T-helper 2 cell treated with Interferon-gamma antibody and Interleukin-4, amounts not matched to agents 5 μg/mL and 100 μg/mL, for 36 hours (primary cell): ENCODE results near the gene VSIG1.

Source experiments
- DNase-seq: peaks from one replicate; pipeline ENCODE4 v3.0.0; 2021; ENCODE audit warnings: low spot score
- H3K27ac Mint-ChIP-seq: one replicate; pipeline ENCODE4 v1.8.0; 2021; ENCODE audit warnings: mild to moderate bottlenecking, mixed read lengths
- H3K27me3 Mint-ChIP-seq: one replicate; pipeline ENCODE4 v1.8.0; 2021; ENCODE audit warnings: low read depth, mixed read lengths
- H3K36me3 Mint-ChIP-seq: one replicate; pipeline ENCODE4 v1.8.0; 2021; ENCODE audit warnings: low read depth, mixed read lengths
- H3K4me1 Mint-ChIP-seq: one replicate; pipeline ENCODE4 v1.8.0; 2021; ENCODE audit warnings: low read depth, mixed read lengths
- H3K4me3 Mint-ChIP-seq: one replicate; pipeline ENCODE4 v1.8.0; 2022; ENCODE audit warnings: mild to moderate bottlenecking, moderate library complexity, mixed read lengths
- H3K9me3 Mint-ChIP-seq: one replicate; pipeline ENCODE4 v1.8.0; 2021; ENCODE audit warnings: mixed read lengths

The VSIG1 gene

DNA sequence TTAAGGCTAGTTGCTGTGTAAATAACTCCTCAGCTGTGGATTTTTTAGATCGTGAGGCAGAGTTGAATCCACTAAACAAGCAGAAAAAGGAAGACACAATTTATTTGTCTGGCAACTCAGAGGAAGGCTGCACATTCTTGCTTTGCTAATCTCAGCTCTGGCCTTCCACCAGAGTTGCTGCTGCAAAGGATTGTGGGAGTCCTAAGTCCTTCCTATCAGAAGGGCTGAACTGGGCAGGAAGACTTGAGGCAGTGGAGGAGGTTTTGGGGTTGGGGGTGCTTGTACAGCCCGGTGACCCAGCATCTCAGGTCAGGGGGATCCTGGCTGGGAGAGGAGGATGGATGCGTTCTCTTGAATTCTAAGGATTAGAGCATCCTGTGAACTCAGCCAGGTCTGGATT, 11.0 kb upstream of the VSIG1 start:
- Mint-ChIP-seq H3K36me3 (no peaks in the 10 kb centered on the region), H3K27me3 (no peaks in the 10 kb centered on the region), H3K4me3 (no peak overlapping the region), H3K27ac (no peak overlapping the region), H3K9me3 (no peaks in the 10 kb centered on the region), H3K4me1 (no peaks in the 10 kb centered on the region)
- DNase-seq: no peak

DNA sequence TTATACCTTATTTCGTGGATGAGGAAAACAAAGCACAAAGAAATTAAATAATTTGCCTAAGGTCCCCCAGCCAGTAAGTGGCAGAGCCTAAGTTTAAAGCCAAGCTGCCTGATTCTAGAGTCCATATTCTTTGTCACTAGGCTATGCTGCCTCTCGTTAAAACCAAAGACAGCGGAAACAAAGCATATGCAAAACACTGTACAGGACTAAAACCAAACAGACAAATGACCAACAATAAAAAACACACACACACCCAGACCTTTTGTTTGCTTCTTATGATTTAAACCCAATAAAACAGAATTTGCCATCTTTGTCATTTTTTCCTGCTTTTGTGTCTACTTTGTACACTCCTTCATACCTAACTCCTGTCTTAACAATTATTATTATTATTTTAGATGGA, 10.1 kb upstream of the VSIG1 start:
- Mint-ChIP-seq H3K36me3 (no peaks in the 10 kb centered on the region), H3K27ac (no peak overlapping the region), H3K9me3 (no peaks in the 10 kb centered on the region), H3K4me3 (no peak overlapping the region), H3K4me1 (no peaks in the 10 kb centered on the region), H3K27me3 (no peaks in the 10 kb centered on the region)
- DNase-seq: no peak

DNA sequence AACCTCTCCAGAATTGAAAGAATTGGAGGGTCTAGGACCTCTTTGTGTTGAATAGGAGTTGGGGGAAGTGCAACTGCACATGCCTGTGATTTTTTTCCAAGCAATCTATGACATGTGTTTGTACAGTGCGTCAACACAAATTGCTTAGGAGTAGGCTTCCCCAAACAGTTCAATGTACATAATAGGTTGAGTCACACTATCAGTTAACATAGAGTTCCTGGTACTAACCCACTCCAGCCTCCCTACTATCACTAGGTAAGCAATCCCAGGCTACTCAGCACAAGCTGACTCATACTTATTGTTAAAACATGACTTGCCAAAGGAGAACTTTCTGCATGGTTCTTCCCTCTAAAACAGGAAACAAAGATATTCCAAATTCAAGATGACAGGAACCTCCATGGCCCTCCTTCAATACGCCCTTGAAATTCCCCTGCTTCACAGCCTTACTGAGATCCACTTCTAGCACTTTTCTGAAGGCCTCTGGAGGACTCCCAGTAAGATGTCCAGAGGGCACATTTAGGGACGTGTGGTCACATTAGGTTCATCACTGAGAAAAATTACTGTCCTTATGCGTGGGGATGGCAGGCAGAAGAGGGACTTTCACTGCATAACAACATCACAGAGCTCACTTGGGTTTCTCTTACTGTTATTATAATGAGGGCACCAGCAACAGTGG, 8.4 kb upstream of the VSIG1 start:
- Mint-ChIP-seq H3K4me3 (no peak overlapping the region), H3K9me3 (no peaks in the 10 kb centered on the region), H3K27ac (no peak overlapping the region), H3K27me3 (peaks cover 2% of the 10 kb centered on the region), H3K4me1 (no peaks in the 10 kb centered on the region), H3K36me3 (no peaks in the 10 kb centered on the region)
- DNase-seq: no peak

DNA sequence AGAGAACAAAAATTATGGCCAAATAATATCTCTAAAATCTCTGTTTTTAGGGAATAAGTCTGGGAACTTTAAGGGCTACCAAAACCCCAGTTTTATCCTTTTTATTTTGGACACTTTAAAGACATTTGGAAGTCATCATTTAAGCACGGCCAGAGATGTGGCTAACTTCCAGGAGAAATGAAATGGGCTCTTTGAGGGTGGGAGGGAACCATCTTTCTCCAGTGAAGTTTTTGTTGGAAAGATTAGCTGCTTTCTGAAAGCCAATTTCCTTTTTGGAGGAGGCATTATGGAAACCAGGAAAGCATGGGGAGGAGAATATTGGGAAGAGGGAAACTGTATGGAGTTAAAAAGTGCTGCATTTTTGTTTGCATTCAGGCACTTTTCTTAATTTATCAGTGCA, 4.8 kb downstream of the VSIG1 start:
- H3K27me3 Mint-ChIP-seq: peaks cover 5% of the 10 kb centered on the region
- H3K9me3 Mint-ChIP-seq: no peaks in the 10 kb centered on the region
- H3K27ac Mint-ChIP-seq: no peak overlapping the region
- H3K4me3 Mint-ChIP-seq: no peak overlapping the region
- no peak for DNase-seq
- H3K36me3 Mint-ChIP-seq: no peaks in the 10 kb centered on the region
- H3K4me1 Mint-ChIP-seq: peaks cover 3% of the 10 kb centered on the region

DNA sequence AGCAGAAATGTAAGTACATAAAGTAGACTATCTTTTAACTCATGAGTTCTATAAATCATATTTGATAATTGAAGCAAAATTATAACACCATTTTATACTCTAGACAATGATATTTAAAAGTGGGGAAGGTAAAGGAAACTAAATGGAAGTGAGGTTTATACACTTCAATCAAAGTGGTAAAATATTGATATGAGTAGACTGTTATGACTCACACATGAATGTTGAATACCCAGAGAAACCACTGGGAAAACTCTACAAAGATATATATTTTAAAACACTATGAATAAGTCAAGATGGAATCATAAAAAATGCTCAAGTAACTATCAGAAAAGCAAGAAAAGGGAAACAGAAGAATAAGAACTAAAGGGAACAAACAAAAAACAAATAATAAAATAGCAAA, 8.4 kb downstream of the VSIG1 start:
- Mint-ChIP-seq H3K27ac (no peak overlapping the region), H3K27me3 (peaks cover 15% of the 10 kb centered on the region), H3K4me1 (peaks cover 3% of the 10 kb centered on the region), H3K4me3 (no peak overlapping the region), H3K36me3 (no peaks in the 10 kb centered on the region), H3K9me3 (no peaks in the 10 kb centered on the region)
- DNase-seq: no peak

DNA sequence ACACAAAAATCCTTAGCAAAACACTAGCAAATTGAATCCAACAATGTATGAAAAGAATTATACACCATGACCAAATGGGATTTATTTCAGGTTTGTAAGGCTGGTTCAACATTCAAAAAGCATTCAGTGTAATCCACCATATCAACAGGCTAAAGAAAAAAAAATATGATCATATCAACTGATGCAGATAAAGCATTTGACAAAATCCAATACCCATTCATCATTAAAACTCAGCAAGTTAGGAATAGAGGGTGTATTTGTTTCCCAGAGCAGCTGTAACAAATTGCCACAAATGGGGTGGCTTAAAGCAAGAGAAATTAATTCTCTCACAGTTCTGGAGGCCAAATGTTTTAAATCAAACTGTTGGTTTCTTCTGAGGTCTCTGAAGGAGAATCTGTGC, 10.7 kb downstream of the VSIG1 start:
- H3K27ac Mint-ChIP-seq: no peak overlapping the region
- H3K4me1 Mint-ChIP-seq: peaks cover 3% of the 10 kb centered on the region
- H3K27me3 Mint-ChIP-seq: peaks cover 19% of the 10 kb centered on the region
- DNase-seq: no peak
- H3K9me3 Mint-ChIP-seq: no peaks in the 10 kb centered on the region
- no peaks in the 10 kb centered on the region for H3K36me3 Mint-ChIP-seq
- no peak overlapping the region for H3K4me3 Mint-ChIP-seq

DNA sequence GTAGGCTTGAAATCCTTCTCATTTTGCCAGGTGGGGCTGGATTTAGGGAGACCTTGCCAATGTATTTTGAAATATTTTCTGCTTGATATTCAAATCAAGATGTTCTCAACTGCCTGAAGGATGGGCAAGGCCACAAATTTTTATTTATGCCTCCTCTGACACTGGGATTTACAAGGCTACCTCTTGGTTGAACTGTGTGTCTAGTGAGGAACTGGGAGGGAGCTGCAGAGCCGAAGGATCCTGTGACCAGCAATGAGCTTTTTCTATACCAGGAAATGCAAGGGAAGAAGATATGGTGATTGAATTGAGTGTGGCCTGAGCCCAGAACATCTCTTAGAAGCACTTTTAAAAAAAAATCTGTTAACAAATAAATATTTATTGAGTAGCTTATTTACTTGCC, 14.9 kb downstream of the VSIG1 start:
- H3K4me1 Mint-ChIP-seq: no peaks in the 10 kb centered on the region
- H3K9me3 Mint-ChIP-seq: no peaks in the 10 kb centered on the region
- peaks cover 16% of the 10 kb centered on the region for H3K27me3 Mint-ChIP-seq
- no peak for DNase-seq
- no peaks in the 10 kb centered on the region for H3K36me3 Mint-ChIP-seq
- H3K27ac Mint-ChIP-seq: no peak overlapping the region
- H3K4me3 Mint-ChIP-seq: no peak overlapping the region

DNA sequence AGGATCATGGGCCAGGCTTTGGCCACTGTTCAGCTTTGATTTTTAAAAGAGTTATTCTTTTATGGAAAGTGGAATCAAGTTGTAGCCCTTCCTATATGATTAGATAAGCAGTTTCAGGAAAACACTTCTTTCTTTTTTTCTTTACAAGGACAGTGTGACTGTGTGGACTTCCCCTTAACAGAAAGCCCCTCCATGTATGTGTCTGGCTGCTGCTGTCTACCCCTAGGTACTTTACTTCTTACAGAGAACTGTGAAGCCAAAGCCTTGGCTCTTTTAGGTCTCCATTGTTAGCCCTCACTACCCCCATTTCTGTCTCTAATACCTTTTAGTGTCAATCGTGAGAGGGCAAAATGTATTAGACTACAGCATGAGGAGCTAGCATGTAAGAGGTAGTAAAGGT, 19.1 kb downstream of the VSIG1 start:
- peaks cover 9% of the 10 kb centered on the region for H3K27me3 Mint-ChIP-seq
- no peak for DNase-seq
- no peaks in the 10 kb centered on the region for H3K4me1 Mint-ChIP-seq
- no peak overlapping the region for H3K27ac Mint-ChIP-seq
- no peaks in the 10 kb centered on the region for H3K36me3 Mint-ChIP-seq
- H3K4me3 Mint-ChIP-seq: no peak overlapping the region
- H3K9me3 Mint-ChIP-seq: no peaks in the 10 kb centered on the region

DNA sequence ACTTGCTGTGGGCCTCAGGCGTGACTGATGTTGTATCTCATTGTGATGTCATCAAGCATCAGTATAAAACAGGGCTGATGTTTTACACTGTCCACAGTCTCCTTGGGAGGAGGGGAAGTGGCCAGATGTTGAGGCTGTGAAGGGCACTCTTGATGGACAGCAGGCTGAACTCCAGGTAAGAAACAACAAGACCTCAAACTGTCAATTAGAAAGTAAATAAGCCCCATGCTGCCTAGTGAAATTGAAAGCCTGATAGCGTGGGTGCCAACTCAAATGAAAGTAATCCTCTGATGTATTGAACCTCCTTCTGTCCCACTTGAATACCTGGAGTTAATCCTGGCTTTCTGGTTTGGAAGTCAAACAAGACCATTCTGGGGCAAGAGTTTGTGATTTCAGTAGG, 19.7 kb downstream of the VSIG1 start:
- no peaks in the 10 kb centered on the region for H3K36me3 Mint-ChIP-seq
- H3K27ac Mint-ChIP-seq: no peak overlapping the region
- H3K4me1 Mint-ChIP-seq: no peaks in the 10 kb centered on the region
- H3K4me3 Mint-ChIP-seq: no peak overlapping the region
- no peak for DNase-seq
- no peaks in the 10 kb centered on the region for H3K9me3 Mint-ChIP-seq
- H3K27me3 Mint-ChIP-seq: peaks cover 13% of the 10 kb centered on the region

DNA sequence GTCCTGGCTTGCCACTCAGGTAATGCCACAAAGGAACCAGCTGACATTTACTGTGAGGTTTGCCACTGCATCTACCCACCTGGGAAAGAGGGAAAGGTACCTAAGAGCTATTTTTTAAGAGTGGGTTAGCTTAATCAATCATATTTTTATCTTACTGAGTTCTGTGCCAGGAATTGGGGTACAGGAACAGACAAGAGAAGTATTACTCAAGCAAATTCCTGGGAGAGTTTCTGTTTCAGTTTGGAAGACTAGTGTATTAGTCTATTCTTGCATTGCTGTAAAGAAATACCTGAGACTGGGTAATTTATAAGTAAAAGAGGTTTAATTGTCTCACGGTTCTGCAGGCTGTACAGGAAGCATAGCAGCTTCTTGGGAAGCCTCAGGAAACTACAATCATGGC, 23.3 kb downstream of the VSIG1 start:
- DNase-seq: no peak
- Mint-ChIP-seq H3K4me3 (no peak overlapping the region), H3K4me1 (no peaks in the 10 kb centered on the region), H3K9me3 (no peaks in the 10 kb centered on the region), H3K27me3 (peaks cover 9% of the 10 kb centered on the region), H3K36me3 (no peaks in the 10 kb centered on the region), H3K27ac (no peak overlapping the region)

DNA sequence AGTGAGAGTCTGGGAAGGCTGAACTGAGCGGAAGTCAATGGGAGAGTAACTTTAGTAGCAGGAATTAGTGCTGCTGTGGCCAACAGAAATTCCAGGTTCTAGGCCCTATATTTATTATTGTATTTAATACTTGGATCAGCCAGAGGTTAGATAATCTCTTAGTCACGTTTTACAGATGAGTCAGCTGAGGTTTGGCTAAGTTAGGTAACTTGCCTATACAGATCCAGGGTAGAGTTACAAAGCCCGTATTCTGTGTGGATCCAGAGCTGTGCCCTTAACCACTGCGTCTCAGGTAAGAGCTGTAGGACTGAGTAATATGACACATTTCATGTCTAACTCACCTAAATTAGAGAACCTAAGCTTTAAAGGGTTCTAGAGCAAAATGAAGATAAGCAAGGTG, 26.0 kb downstream of the VSIG1 start:
- no peaks in the 10 kb centered on the region for H3K36me3 Mint-ChIP-seq
- no peak overlapping the region for H3K4me3 Mint-ChIP-seq
- H3K9me3 Mint-ChIP-seq: no peaks in the 10 kb centered on the region
- no peak overlapping the region for H3K27ac Mint-ChIP-seq
- H3K4me1 Mint-ChIP-seq: no peaks in the 10 kb centered on the region
- H3K27me3 Mint-ChIP-seq: peaks cover 11% of the 10 kb centered on the region
- DNase-seq: no peak

DNA sequence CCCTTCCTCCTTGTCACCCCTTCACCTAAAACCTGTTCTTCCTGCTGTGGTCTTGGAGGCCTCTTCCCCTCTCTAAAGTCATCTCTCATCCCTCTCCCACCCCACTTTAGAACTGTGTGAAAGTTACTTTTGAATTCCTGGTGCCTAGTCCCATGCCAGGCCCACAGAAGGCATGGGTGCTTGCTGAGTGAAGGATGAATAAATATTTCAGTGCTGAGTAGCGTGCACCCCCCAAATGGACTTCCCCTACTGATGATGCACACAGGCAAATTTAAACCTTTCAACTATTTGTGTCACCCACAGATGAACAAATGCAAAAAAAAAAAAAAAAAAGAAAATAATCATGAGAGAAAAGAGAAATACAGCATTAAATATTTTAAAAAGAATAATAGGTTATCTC, 26.7 kb downstream of the VSIG1 start:
- H3K27me3 Mint-ChIP-seq: peaks cover 11% of the 10 kb centered on the region

DNA sequence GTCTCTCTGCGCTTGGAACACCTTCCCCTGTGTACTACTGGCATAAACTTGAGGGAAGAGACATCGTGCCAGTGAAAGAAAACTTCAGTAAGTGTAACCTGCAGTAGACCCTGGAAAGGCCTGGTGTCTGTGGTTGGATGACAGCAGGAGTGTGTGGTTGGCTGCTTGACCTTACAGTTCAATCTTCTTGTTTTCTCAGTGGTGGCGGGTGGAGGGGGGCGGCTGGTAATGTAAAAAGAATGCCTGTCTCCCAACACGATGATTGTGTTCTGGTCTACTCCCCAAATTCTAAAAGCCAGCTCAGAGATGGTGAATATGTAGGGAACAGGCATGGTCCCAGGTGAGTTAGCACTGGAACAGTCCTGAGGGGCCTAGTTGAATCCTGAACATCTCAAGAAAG, 27.9 kb downstream of the VSIG1 start:
- Mint-ChIP-seq H3K27me3 (peaks cover 11% of the 10 kb centered on the region), H3K36me3 (no peaks in the 10 kb centered on the region), H3K27ac (no peak overlapping the region), H3K4me3 (no peak overlapping the region), H3K9me3 (no peaks in the 10 kb centered on the region), H3K4me1 (no peaks in the 10 kb centered on the region)
- DNase-seq: no peak

More for the DNA sequence above, 26.7 kb downstream of the VSIG1 start:
- Mint-ChIP-seq H3K27ac (no peak overlapping the region), H3K4me3 (no peak overlapping the region), H3K9me3 (no peaks in the 10 kb centered on the region), H3K36me3 (no peaks in the 10 kb centered on the region), H3K4me1 (no peaks in the 10 kb centered on the region)
- no peak for DNase-seq

DNA sequence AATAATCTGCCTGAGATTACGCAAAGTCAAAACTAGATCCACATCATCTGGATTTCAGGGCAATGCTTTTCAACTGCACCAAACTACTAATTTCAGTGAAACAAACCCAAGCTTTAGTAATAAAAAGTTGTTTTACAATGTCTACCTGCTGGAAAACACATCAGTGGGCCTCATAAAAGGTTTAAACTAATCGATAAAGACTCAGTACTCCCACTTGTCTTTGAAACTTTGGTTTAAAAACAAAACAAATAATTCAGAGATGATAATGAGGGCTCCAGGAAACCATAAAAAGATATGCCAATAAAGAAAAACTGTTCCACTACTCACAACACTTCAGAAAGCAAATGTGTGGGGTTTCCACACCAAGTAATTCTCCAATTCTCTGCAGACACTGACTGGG, 36.2 kb downstream of the VSIG1 start:
- H3K9me3 Mint-ChIP-seq: no peaks in the 10 kb centered on the region
- H3K27me3 Mint-ChIP-seq: no peaks in the 10 kb centered on the region
- no peak for DNase-seq
- no peaks in the 10 kb centered on the region for H3K4me1 Mint-ChIP-seq
- peaks cover 7% of the 10 kb centered on the region for H3K36me3 Mint-ChIP-seq
- no peak overlapping the region for H3K4me3 Mint-ChIP-seq
- H3K27ac Mint-ChIP-seq: no peak overlapping the region

DNA sequence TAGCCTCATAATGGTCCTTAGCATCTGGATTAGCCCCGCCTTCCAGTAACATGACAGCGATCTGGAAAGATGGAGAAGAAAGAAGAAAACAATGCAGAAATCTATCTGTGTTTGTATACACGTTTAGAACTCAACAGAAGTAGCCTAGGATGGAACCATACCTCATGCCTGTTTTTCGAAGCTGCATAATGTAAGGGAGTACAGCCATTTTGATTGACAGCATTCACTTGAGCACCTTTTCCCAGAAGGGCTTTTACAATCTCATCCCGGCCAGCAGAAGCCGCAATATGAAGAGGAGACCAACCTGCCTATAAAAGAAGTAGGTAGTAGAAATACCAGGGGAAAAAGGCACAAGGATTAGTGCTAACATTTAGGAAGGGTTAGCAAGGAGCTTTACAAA, 42.9 kb downstream of the VSIG1 start:
- Mint-ChIP-seq H3K4me3 (no peak overlapping the region), H3K27ac (no peak overlapping the region), H3K36me3 (peaks cover 9% of the 10 kb centered on the region), H3K4me1 (peaks cover 8% of the 10 kb centered on the region), H3K27me3 (no peaks in the 10 kb centered on the region), H3K9me3 (no peaks in the 10 kb centered on the region)
- no peak for DNase-seq
